Measurements from ENCODE around the gene CALCB. TPM values are rescaled to one million over a fixed set of nuclear protein-coding genes. Genes with fewer than 3 reads are reported as not detected.
"Not testable (repeated sequence)": the region's sequence is repeated elsewhere in the genome, so short reads cannot be mapped to it uniquely, and the experiment has no call there.

Gene CALCB, protein sequence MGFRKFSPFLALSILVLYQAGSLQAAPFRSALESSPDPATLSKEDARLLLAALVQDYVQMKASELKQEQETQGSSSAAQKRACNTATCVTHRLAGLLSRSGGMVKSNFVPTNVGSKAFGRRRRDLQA
- 1 to 10 TPM in 1 of 6 donors, not detected in 5; 1.0 TPM for total RNA-seq

- WGBS, 2 donors: 2 to 6% methylated on average over 18 to 55 of the region's 60 CpGs
- ATAC-seq (ENCODE audit: low FRiP score in 2 of 2): peak in 1 of 2 donors; percentile 38
- DNase-seq: peak in 1 of 2 donors; percentile 78
- Histone ChIP-seq H3K4me3 (peak within 1 kb of the TSS in 3 of 4 donors; percentile 8 to 36 (median 25)), H3K27me3 (peaks cover 0 to 21% (median 7%) of the 10 kb centered on the region in 4 donors), H3K9me3 (peaks cover 0 to 4% (median 0%) of the 10 kb centered on the region in 4 donors), H3K4me1 (peaks cover 17 to 20% (median 19%) of the 10 kb centered on the region in 4 donors), H3K27ac (no peak within 1 kb of the TSS), H3K36me3 (no peaks in the 10 kb centered on the region)
- TF ChIP-seq POLR2AphosphoS5 (IDR thresholded peaks at IDR 0.05) (no peak), EP300 (IDR thresholded peaks at IDR 0.05) (no peak), POLR2A (IDR thresholded peaks at IDR 0.05) (no peak)
- TF ChIP-seq, protein P1, sequence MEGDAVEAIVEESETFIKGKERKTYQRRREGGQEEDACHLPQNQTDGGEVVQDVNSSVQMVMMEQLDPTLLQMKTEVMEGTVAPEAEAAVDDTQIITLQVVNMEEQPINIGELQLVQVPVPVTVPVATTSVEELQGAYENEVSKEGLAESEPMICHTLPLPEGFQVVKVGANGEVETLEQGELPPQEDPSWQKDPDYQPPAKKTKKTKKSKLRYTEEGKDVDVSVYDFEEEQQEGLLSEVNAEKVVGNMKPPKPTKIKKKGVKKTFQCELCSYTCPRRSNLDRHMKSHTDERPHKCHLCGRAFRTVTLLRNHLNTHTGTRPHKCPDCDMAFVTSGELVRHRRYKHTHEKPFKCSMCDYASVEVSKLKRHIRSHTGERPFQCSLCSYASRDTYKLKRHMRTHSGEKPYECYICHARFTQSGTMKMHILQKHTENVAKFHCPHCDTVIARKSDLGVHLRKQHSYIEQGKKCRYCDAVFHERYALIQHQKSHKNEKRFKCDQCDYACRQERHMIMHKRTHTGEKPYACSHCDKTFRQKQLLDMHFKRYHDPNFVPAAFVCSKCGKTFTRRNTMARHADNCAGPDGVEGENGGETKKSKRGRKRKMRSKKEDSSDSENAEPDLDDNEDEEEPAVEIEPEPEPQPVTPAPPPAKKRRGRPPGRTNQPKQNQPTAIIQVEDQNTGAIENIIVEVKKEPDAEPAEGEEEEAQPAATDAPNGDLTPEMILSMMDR (IDR thresholded peaks at IDR 0.05): no peak
These were observed at the start of gene CALCB for GRCh38 chr11:15073361-15074205. Gene CALCB, plus strand, starts transcription at chr11:15073593. Its CDS starts 1,126 bp downstream, at chr11:15074719.

DNA sequence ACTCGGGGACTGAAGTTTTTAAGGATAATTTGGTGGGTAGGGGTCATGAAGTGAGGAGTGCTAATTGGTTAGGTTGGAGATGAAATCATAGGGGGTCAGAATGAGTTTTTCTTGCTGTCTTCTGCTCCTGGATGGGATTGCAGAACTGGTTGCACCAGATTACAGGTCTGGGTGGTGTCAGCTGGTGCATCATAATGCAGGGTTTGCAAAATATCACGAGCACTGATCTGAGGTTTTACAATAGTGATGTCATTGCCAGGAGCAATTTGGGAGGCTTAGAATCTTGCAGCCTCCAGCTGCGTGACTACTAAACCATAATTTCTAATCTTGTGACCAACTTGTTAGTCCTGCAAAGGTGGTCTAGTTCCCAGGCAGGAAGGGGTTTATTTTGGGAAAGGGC is 46.4 kb upstream of the CALCB start:
- Histone ChIP-seq H3K4me3 (no peak overlapping the region), H3K36me3 (no peaks in the 10 kb centered on the region), H3K27me3 (no peaks in the 10 kb centered on the region), H3K9me3 (no peaks in the 10 kb centered on the region), H3K4me1 (no peaks in the 10 kb centered on the region), H3K27ac (no peak overlapping the region)
- TF ChIP-seq EP300 (IDR thresholded peaks at IDR 0.05) (no peak), POLR2AphosphoS5 (IDR thresholded peaks at IDR 0.05) (no peak), POLR2A (IDR thresholded peaks at IDR 0.05) (no peak)
- TF ChIP-seq, protein P1 (IDR thresholded peaks at IDR 0.05): no peak
- DNase-seq: no peak
- no peak for ATAC-seq (ENCODE audit: low FRiP score in 2 of 2)
- WGBS, 2 donors: 63 to 65% methylated on average over 3 of the region's 3 CpGs

DNA sequence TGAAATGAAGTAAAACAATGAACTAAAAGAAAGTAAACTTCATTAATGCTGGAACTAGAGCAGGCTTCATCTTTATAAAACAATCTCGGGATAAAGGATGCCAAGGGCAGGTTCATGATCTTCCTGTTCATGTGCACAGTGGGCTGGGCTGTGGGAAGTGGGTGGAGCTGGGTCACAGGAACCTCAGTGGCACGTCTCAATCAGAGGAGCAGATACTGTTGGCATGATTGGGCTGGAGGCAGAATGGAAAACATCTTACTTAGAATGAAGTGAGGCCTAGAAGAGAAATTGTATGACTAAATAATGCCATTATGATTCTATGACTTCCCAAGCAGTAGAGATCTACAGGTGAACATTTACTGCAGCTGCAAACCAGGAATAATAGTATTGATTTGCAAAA is 45.4 kb upstream of the CALCB start:
- DNase-seq (no peak), ATAC-seq (ENCODE audit: low FRiP score in 2 of 2) (no peak)
- no peaks in the 10 kb centered on the region for H3K36me3 ChIP-seq
- no peak overlapping the region for H3K27ac ChIP-seq
- TF ChIP-seq POLR2AphosphoS5 (IDR thresholded peaks at IDR 0.05) (no peak), POLR2A (IDR thresholded peaks at IDR 0.05) (no peak), EP300 (IDR thresholded peaks at IDR 0.05) (no peak)
- TF ChIP-seq, protein P1 (IDR thresholded peaks at IDR 0.05): no peak
- no peaks in the 10 kb centered on the region for H3K9me3 ChIP-seq
- no peaks in the 10 kb centered on the region for H3K27me3 ChIP-seq
- WGBS, 2 donors: 29 to 53% methylated on average over 2 of the region's 2 CpGs
- no peaks in the 10 kb centered on the region for H3K4me1 ChIP-seq
- H3K4me3 ChIP-seq: no peak overlapping the region

DNA sequence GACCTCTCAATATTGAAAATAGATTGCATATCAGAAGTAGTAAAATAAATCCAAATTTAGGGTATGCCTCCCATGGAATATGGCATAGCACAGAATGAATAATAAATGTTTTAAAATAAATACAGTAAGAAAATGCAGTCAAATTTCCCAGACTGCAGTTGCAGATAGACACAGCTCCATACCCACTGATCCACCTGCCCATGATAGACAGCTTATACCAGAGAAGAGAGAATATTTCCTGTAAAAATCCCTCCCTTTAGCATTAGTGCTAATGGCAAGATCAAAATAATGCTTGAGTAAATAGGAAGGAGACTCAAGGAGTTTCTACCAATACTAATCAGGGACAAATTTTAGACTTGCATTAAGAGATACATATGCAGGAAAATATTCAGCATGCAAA is 45.0 kb upstream of the CALCB start:
- no peaks in the 10 kb centered on the region for H3K4me1 ChIP-seq
- TF ChIP-seq POLR2AphosphoS5 (IDR thresholded peaks at IDR 0.05): no peak
- H3K36me3 ChIP-seq: no peaks in the 10 kb centered on the region
- no peak overlapping the region for H3K27ac ChIP-seq
- no peaks in the 10 kb centered on the region for H3K27me3 ChIP-seq
- no peaks in the 10 kb centered on the region for H3K9me3 ChIP-seq
- DNase-seq (no peak), ATAC-seq (ENCODE audit: low FRiP score in 2 of 2) (no peak)
- H3K4me3 ChIP-seq: no peak overlapping the region

DNA sequence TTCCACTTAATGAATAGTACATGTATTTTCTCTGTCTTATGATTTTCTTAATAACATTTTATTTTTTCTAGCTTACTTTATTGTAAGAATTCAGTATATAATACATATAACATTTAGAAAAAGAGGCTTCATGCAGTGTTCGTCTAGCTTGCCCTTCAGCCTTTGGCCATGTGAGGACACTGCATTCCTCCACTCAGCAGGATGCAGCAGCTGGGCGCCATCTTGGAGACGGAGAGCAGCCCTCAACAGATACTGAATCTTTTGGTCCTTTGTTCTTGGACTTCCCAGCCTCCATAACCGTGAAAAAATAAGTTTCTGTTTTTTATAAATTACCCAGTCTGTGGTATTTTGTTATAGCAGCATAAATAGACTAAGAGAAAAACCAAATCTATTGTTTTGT is 41.4 kb upstream of the CALCB start:
- not testable (repeated sequence) for ATAC-seq (ENCODE audit: low FRiP score in 2 of 2); H3K36me3 ChIP-seq; H3K4me1 ChIP-seq; H3K27ac ChIP-seq; H3K27me3 ChIP-seq; DNase-seq; H3K9me3 ChIP-seq; H3K4me3 ChIP-seq
- 83 to 86% methylated on average over 4 of the region's 4 CpGs for WGBS, 2 donors

Data from upper lobe of left lung (tissue), 6 donors.